SH-SY5Y (cell line): Measurements from ENCODE around the gene ZC3H11A.

Experiments
- GATA2 ChIP-seq: IDR thresholded peaks from 2 replicates; pipeline ENCODE4 v1.6.1; 2011; ENCODE audit warnings: mild to moderate bottlenecking, low read depth, low read length
- GATA3 ChIP-seq: IDR thresholded peaks from 2 replicates; pipeline ENCODE4 v1.6.1; 2011; ENCODE audit warnings: low read depth, mild to moderate bottlenecking, low read length, moderate library complexity

DNA sequence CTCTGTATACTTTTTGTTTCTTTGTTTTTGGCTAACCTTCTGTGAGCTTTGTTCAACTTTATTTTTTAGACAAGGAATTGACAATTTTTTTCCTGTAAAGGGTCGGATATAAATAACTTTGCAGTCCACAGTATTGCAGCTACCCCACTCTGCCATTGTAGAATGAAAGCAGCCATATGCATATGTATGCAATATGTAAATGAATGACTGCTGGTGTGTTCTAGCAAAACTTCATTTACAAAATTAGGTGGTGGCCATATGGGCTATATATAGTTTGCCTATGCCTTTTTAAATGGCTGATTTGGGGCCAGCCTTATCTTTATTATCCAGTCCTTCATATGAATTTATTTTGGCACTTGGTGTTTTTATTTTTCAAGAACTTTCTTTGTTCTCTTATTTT lies 48.0 kb downstream of the ZC3H11A start:
- TF ChIP-seq GATA3 (no peak), GATA2 (no peak)
